Measurements from ENCODE around the gene TADA2A.
"Not testable (repeated sequence)": the region's sequence is repeated elsewhere in the genome, so short reads cannot be mapped to it uniquely, and the experiment has no call there.

TADA2A gene

GRCh38 chr17:37441369-37442014, 34.8 kb downstream of the TADA2A start:
- not testable (repeated sequence) for DNase-seq (ENCODE audit: low spot score); H2BK15ac ChIP-seq (ENCODE audit: low read length); H3K27ac ChIP-seq (replicated peaks; ENCODE audit: low read length); H3K18ac ChIP-seq (ENCODE audit: low read length); H4K91ac ChIP-seq (ENCODE audit: low read depth, low read length, poor library complexity); H2BK120ac ChIP-seq (ENCODE audit: low read depth, low read length); H2BK12ac ChIP-seq (ENCODE audit: low read length); H3K9me3 ChIP-seq (replicated peaks in 1 of 2; ENCODE audit: control insufficient read depth in 2 of 2, insufficient read depth in 1 of 2, low read depth in 1 of 2, low read length in 2 of 2); H2AK5ac ChIP-seq (ENCODE audit: low read depth, low read length); H4K8ac ChIP-seq (ENCODE audit: low read depth, low read length); H3K23ac ChIP-seq (ENCODE audit: low read depth, low read length, poor library complexity); H2BK5ac ChIP-seq (ENCODE audit: low read length); H3K4me2 ChIP-seq (ENCODE audit: insufficient read depth, low read length, poor library complexity, severe bottlenecking); H3K4me1 ChIP-seq (ENCODE audit: control insufficient read depth in 2 of 2, insufficient read depth in 1 of 2, low read depth in 1 of 2, low read length in 2 of 2); H3K4ac ChIP-seq (ENCODE audit: low read length); H2AFZ ChIP-seq (ENCODE audit: low read length); H3K4me3 ChIP-seq (ENCODE audit: low read length in 2 of 2); H3K9ac ChIP-seq (ENCODE audit: low read depth, low read length, poor library complexity); H3K79me1 ChIP-seq (ENCODE audit: low read depth, low read length); H3K27me3 ChIP-seq (ENCODE audit: control insufficient read depth in 3 of 3, insufficient read depth in 3 of 3, low read depth in 1 of 3, low read length in 3 of 3); H3K14ac ChIP-seq (ENCODE audit: low read length)
- WGBS, 2 donors (ENCODE audit: extremely low coverage in 2 of 2, insufficient read length in 2 of 2, insufficient replicate concordance in 1 of 2), result no CpG with 5 or more reads among the region's 12 CpGs
- peaks cover 11 to 95% of the 10 kb centered on the region in 2 donors for H3K36me3 ChIP-seq (replicated peaks in 1 of 2; ENCODE audit: control insufficient read depth in 2 of 2, insufficient read depth in 2 of 2, low read length in 2 of 2)

GRCh38 chr17:37446027-37446426, 39.3 kb downstream of the TADA2A start:
- Histone ChIP-seq H2BK120ac (ENCODE audit: low read depth, low read length) (no peak overlapping the region), H4K91ac (ENCODE audit: low read depth, low read length, poor library complexity) (no peak overlapping the region), H2BK15ac (ENCODE audit: low read length) (no peak overlapping the region), H3K4me2 (ENCODE audit: insufficient read depth, low read length, poor library complexity, severe bottlenecking) (no peak overlapping the region), H3K4me1 (ENCODE audit: control insufficient read depth in 2 of 2, insufficient read depth in 1 of 2, low read depth in 1 of 2, low read length in 2 of 2) (peaks cover 3 to 7% of the 10 kb centered on the region in 2 donors), H3K9ac (ENCODE audit: low read depth, low read length, poor library complexity) (no peak overlapping the region), H3K4me3 (ENCODE audit: low read length in 2 of 2) (no peak overlapping the region), H3K27me3 (ENCODE audit: control insufficient read depth in 3 of 3, insufficient read depth in 3 of 3, low read depth in 1 of 3, low read length in 3 of 3) (no peaks in the 10 kb centered on the region), H3K23ac (ENCODE audit: low read depth, low read length, poor library complexity) (no peak overlapping the region), H3K36me3 (replicated peaks in 1 of 2; ENCODE audit: control insufficient read depth in 2 of 2, insufficient read depth in 2 of 2, low read length in 2 of 2) (peaks cover 3 to 97% of the 10 kb centered on the region in 2 donors), H2AFZ (ENCODE audit: low read length) (no peak overlapping the region), H3K18ac (ENCODE audit: low read length) (no peak overlapping the region), H2BK5ac (ENCODE audit: low read length) (no peak overlapping the region), H3K14ac (ENCODE audit: low read length) (no peak overlapping the region), H2AK5ac (ENCODE audit: low read depth, low read length) (no peak overlapping the region), H3K9me3 (replicated peaks in 1 of 2; ENCODE audit: control insufficient read depth in 2 of 2, insufficient read depth in 1 of 2, low read depth in 1 of 2, low read length in 2 of 2) (no peaks in the 10 kb centered on the region), H4K8ac (ENCODE audit: low read depth, low read length) (no peak overlapping the region), H3K4ac (ENCODE audit: low read length) (no peak overlapping the region), H3K27ac (replicated peaks; ENCODE audit: low read length) (no peak overlapping the region), H3K79me1 (ENCODE audit: low read depth, low read length) (no peaks in the 10 kb centered on the region), H2BK12ac (ENCODE audit: low read length) (no peak overlapping the region)
- no CpG with 5 or more reads among the region's 4 CpGs for WGBS, 2 donors (ENCODE audit: extremely low coverage in 2 of 2, insufficient read length in 2 of 2, insufficient replicate concordance in 1 of 2)
- DNase-seq (ENCODE audit: low spot score), result peak; percentile 76

GRCh38 chr17:37447641-37448040, 41.0 kb downstream of the TADA2A start:
- no peak overlapping the region for H2BK5ac ChIP-seq (ENCODE audit: low read length)
- no peak overlapping the region for H3K4ac ChIP-seq (ENCODE audit: low read length)
- H2AK5ac ChIP-seq (ENCODE audit: low read depth, low read length), result no peak overlapping the region
- peaks cover 0 to 91% of the 10 kb centered on the region in 2 donors for H3K36me3 ChIP-seq (replicated peaks in 1 of 2; ENCODE audit: control insufficient read depth in 2 of 2, insufficient read depth in 2 of 2, low read length in 2 of 2)
- no peak overlapping the region for H3K23ac ChIP-seq (ENCODE audit: low read depth, low read length, poor library complexity)
- no peak overlapping the region for H4K91ac ChIP-seq (ENCODE audit: low read depth, low read length, poor library complexity)
- no peak overlapping the region for H4K8ac ChIP-seq (ENCODE audit: low read depth, low read length)
- H3K27ac ChIP-seq (replicated peaks; ENCODE audit: low read length), result no peak overlapping the region
- no peaks in the 10 kb centered on the region for H3K79me1 ChIP-seq (ENCODE audit: low read depth, low read length)
- no peak overlapping the region for H2BK12ac ChIP-seq (ENCODE audit: low read length)
- H2AFZ ChIP-seq (ENCODE audit: low read length), result no peak overlapping the region
- peaks cover 3 to 7% of the 10 kb centered on the region in 2 donors for H3K4me1 ChIP-seq (ENCODE audit: control insufficient read depth in 2 of 2, insufficient read depth in 1 of 2, low read depth in 1 of 2, low read length in 2 of 2)
- DNase-seq (ENCODE audit: low spot score), result no peak
- no peaks in the 10 kb centered on the region for H3K9me3 ChIP-seq (replicated peaks in 1 of 2; ENCODE audit: control insufficient read depth in 2 of 2, insufficient read depth in 1 of 2, low read depth in 1 of 2, low read length in 2 of 2)
- H3K9ac ChIP-seq (ENCODE audit: low read depth, low read length, poor library complexity), result no peak overlapping the region
- H3K18ac ChIP-seq (ENCODE audit: low read length), result no peak overlapping the region
- no peak overlapping the region for H3K4me2 ChIP-seq (ENCODE audit: insufficient read depth, low read length, poor library complexity, severe bottlenecking)
- H3K14ac ChIP-seq (ENCODE audit: low read length), result no peak overlapping the region
- WGBS, 2 donors (ENCODE audit: extremely low coverage in 2 of 2, insufficient read length in 2 of 2, insufficient replicate concordance in 1 of 2), result no CpG with 5 or more reads among the region's 1 CpG
- H3K4me3 ChIP-seq (ENCODE audit: low read length in 2 of 2), result no peak overlapping the region
- H2BK120ac ChIP-seq (ENCODE audit: low read depth, low read length), result no peak overlapping the region
- no peaks in the 10 kb centered on the region for H3K27me3 ChIP-seq (ENCODE audit: control insufficient read depth in 3 of 3, insufficient read depth in 3 of 3, low read depth in 1 of 3, low read length in 3 of 3)
- no peak overlapping the region for H2BK15ac ChIP-seq (ENCODE audit: low read length)

GRCh38 chr17:37450112-37450511, 43.4 kb downstream of the TADA2A start:
- no peak overlapping the region for H2BK5ac ChIP-seq (ENCODE audit: low read length)
- peaks cover 0 to 81% of the 10 kb centered on the region in 2 donors for H3K36me3 ChIP-seq (replicated peaks in 1 of 2; ENCODE audit: control insufficient read depth in 2 of 2, insufficient read depth in 2 of 2, low read length in 2 of 2)
- H3K27ac ChIP-seq (replicated peaks; ENCODE audit: low read length), result no peak overlapping the region
- WGBS, 2 donors (ENCODE audit: extremely low coverage in 2 of 2, insufficient read length in 2 of 2, insufficient replicate concordance in 1 of 2), result no CpG with 5 or more reads among the region's 6 CpGs
- no peak overlapping the region for H2AK5ac ChIP-seq (ENCODE audit: low read depth, low read length)
- H4K91ac ChIP-seq (ENCODE audit: low read depth, low read length, poor library complexity), result no peak overlapping the region
- no peak overlapping the region for H2BK15ac ChIP-seq (ENCODE audit: low read length)
- no peak overlapping the region for H3K18ac ChIP-seq (ENCODE audit: low read length)
- H3K4me1 ChIP-seq (ENCODE audit: control insufficient read depth in 2 of 2, insufficient read depth in 1 of 2, low read depth in 1 of 2, low read length in 2 of 2), result peaks cover 3 to 8% of the 10 kb centered on the region in 2 donors
- H3K4ac ChIP-seq (ENCODE audit: low read length), result no peak overlapping the region
- DNase-seq (ENCODE audit: low spot score), result no peak
- H3K9ac ChIP-seq (ENCODE audit: low read depth, low read length, poor library complexity), result no peak overlapping the region
- no peak overlapping the region for H2AFZ ChIP-seq (ENCODE audit: low read length)
- no peaks in the 10 kb centered on the region for H3K79me1 ChIP-seq (ENCODE audit: low read depth, low read length)
- H3K4me3 ChIP-seq (ENCODE audit: low read length in 2 of 2), result no peak overlapping the region
- H3K27me3 ChIP-seq (ENCODE audit: control insufficient read depth in 3 of 3, insufficient read depth in 3 of 3, low read depth in 1 of 3, low read length in 3 of 3), result no peaks in the 10 kb centered on the region
- H3K23ac ChIP-seq (ENCODE audit: low read depth, low read length, poor library complexity), result no peak overlapping the region
- H2BK12ac ChIP-seq (ENCODE audit: low read length), result no peak overlapping the region
- no peak overlapping the region for H2BK120ac ChIP-seq (ENCODE audit: low read depth, low read length)
- H4K8ac ChIP-seq (ENCODE audit: low read depth, low read length), result no peak overlapping the region
- H3K4me2 ChIP-seq (ENCODE audit: insufficient read depth, low read length, poor library complexity, severe bottlenecking), result no peak overlapping the region
- H3K9me3 ChIP-seq (replicated peaks in 1 of 2; ENCODE audit: control insufficient read depth in 2 of 2, insufficient read depth in 1 of 2, low read depth in 1 of 2, low read length in 2 of 2), result no peaks in the 10 kb centered on the region
- no peak overlapping the region for H3K14ac ChIP-seq (ENCODE audit: low read length)

All from neuronal stem cell (in vitro differentiated cells).